Right renal pelvis (tissue), 4 donors: ENCODE results near the gene ALMS1. TPM values are rescaled to one million over a fixed set of nuclear protein-coding genes. Genes with fewer than 3 reads are reported as not detected.
"Not testable (repeated sequence)": the region's sequence is repeated elsewhere in the genome, so short reads cannot be mapped to it uniquely, and the experiment has no call there.

ENCODE experiments used
- DNase-seq, 4 donors: peaks; one replicate each; pipeline ENCODE4 v3.0.0-alpha.2; 2013; ENCODE audit warnings: low read depth in 4 of 4, low spot score in 3 of 4, missing footprints in 1 of 4
- polyA plus RNA-seq, 4 donors: library from polyadenylated mRNA; unstranded; fragments of 120-200 nt; gene quantifications; one replicate each; pipeline ENCODE4 v1.2.1, GENCODE V29; 2013; ENCODE audit not compliant: insufficient read length in 4 of 4

Gene ALMS1
- polyA plus RNA-seq, 4 donors: 34.3 to 36.6 (median 35.0) TPM

- DNase-seq: no peak
These were observed 226.2 kb downstream of the ALMS1 start for GRCh38 chr2:73611867-73612266.

GRCh38 chr2:73614105-73614504 lies 228.5 kb downstream of the ALMS1 start:
- DNase-seq: no peak

- DNase-seq: no peak
These were observed 229.4 kb downstream of the ALMS1 start for GRCh38 chr2:73614997-73615396.

GRCh38 chr2:73619925-73620324 lies 234.3 kb downstream of the ALMS1 start:
- DNase-seq: not testable (repeated sequence)

- not testable (repeated sequence) for DNase-seq
These were observed 238.4 kb downstream of the ALMS1 start for GRCh38 chr2:73624036-73624435.

- DNase-seq: not testable (repeated sequence)
These were observed 239.0 kb downstream of the ALMS1 start for GRCh38 chr2:73624625-73625024.

- not testable (repeated sequence) for DNase-seq
These were observed 240.6 kb downstream of the ALMS1 start for GRCh38 chr2:73626237-73626636.

GRCh38 chr2:73628493-73628892 lies 242.9 kb downstream of the ALMS1 start:
- DNase-seq: not testable (repeated sequence)

GRCh38 chr2:73630662-73631266 lies 245.1 kb downstream of the ALMS1 start:
- not testable (repeated sequence) for DNase-seq

- DNase-seq: not testable (repeated sequence)
These were observed 251.3 kb downstream of the ALMS1 start for GRCh38 chr2:73636977-73637376.

- DNase-seq: no peak
These were observed 252.8 kb downstream of the ALMS1 start for GRCh38 chr2:73638429-73638828.

- DNase-seq: no peak
These were observed 254.9 kb downstream of the ALMS1 start for GRCh38 chr2:73640511-73640911.

- DNase-seq: no peak
These were observed 255.5 kb downstream of the ALMS1 start for GRCh38 chr2:73640946-73641766.

GRCh38 chr2:73641767-73642062 lies 256.1 kb downstream of the ALMS1 start:
- DNase-seq: no peak

GRCh38 chr2:73642338-73643018 lies 256.8 kb downstream of the ALMS1 start, which contains the start of gene NAT8:
Gene NAT8 (minus strand): TSS chr2:73642422. CDS start chr2:73641628, 794 bp downstream.
- no peak for DNase-seq

GRCh38 chr2:73647690-73648089 lies 262.1 kb downstream of the ALMS1 start:
- DNase-seq: not testable (repeated sequence)

- DNase-seq: no peak
These were observed 266.1 kb downstream of the ALMS1 start for GRCh38 chr2:73651591-73652230.

- no peak for DNase-seq
These were observed 266.7 kb downstream of the ALMS1 start for GRCh38 chr2:73652348-73652747.

GRCh38 chr2:73654175-73654574 lies 268.5 kb downstream of the ALMS1 start:
- DNase-seq: no peak
